CD4-positive, alpha-beta memory T cell (primary cell): ENCODE measurements around the gene RNGTT. TPM values are rescaled to one million over a fixed set of nuclear protein-coding genes. Genes with fewer than 3 reads are reported as not detected.

ENCODE experiments used
- CTCF ChIA-PET: fragments of 350-600 bp; sonication (Branson Sonifier 250); formaldehyde crosslinking; loops from one replicate; lab custom pipeline; 2021; ENCODE audit warnings: inconsistent platforms; ENCODE audit not compliant: partially characterized antibody; lab: Charles Lee
- POLR2A ChIA-PET: fragments of 350-600 bp; sonication (Branson Sonifier 250); formaldehyde crosslinking; loops from one replicate; lab custom pipeline; 2021; ENCODE audit not compliant: partially characterized antibody; lab: Charles Lee
- DNase-seq, 5 donors: peaks; one replicate each; pipeline versions ENCODE4 v3.0.0 to v3.0.0-alpha.2; 2020 to 2022; ENCODE audit warnings: mixed read lengths in 1 of 5
- H3K27ac ChIP-seq: one replicate; pipeline ENCODE4 v1.7.0; 2013; ENCODE audit warnings: low read depth, low read length
- H3K27me3 ChIP-seq: 2 replicates; pipeline ENCODE4 v1.7.0; 2013; ENCODE audit warnings: mild to moderate bottlenecking, low read length, moderate library complexity; ENCODE audit not compliant: insufficient read depth
- H3K36me3 ChIP-seq: 2 replicates; pipeline ENCODE4 v1.7.0; 2013; ENCODE audit warnings: mild to moderate bottlenecking, low read length, moderate library complexity; ENCODE audit not compliant: insufficient read depth
- H3K4me1 ChIP-seq: 2 replicates; pipeline ENCODE4 v1.7.0; 2013; ENCODE audit warnings: mild to moderate bottlenecking, low read length, moderate library complexity; ENCODE audit not compliant: insufficient read depth
- H3K4me3 ChIP-seq, 2 donors: one replicate each; pipeline ENCODE4 v1.7.0; 2013; ENCODE audit warnings: low read length in 2 of 2, mild to moderate bottlenecking in 1 of 2
- H3K9me3 ChIP-seq, 2 donors: one replicate each; pipeline ENCODE4 v1.7.0; 2013; ENCODE audit warnings: low read length in 2 of 2, control low read depth in 1 of 2; ENCODE audit not compliant: control insufficient read depth in 1 of 2
- H3K27ac Mint-ChIP-seq, 7 donors: one replicate each; pipeline ENCODE4 v1.8.0; 2020 to 2021; ENCODE audit warnings: mixed read lengths in 7 of 7, mild to moderate bottlenecking in 6 of 7, inconsistent platforms in 3 of 7, moderate library complexity in 3 of 7
- H3K27me3 Mint-ChIP-seq, 2 donors: one replicate each; pipeline ENCODE4 v1.8.0; 2020 to 2021; ENCODE audit warnings: mixed read lengths in 2 of 2
- H3K36me3 Mint-ChIP-seq, 2 donors: one replicate each; pipeline ENCODE4 v1.8.0; 2020 to 2021; ENCODE audit warnings: mixed read lengths in 2 of 2, inconsistent platforms in 1 of 2, mild to moderate bottlenecking in 1 of 2
- H3K4me1 Mint-ChIP-seq, 4 donors: one replicate each; pipeline ENCODE4 v1.8.0; 2020 to 2021; ENCODE audit warnings: mixed read lengths in 4 of 4, mild to moderate bottlenecking in 1 of 4
- H3K4me3 Mint-ChIP-seq, 8 donors: one replicate each; pipeline ENCODE4 v1.8.0; 2020 to 2021; ENCODE audit warnings: mixed read lengths in 8 of 8, mild to moderate bottlenecking in 7 of 8, moderate library complexity in 6 of 8, inconsistent platforms in 3 of 8
- H3K9me3 Mint-ChIP-seq, 8 donors: one replicate each; pipeline ENCODE4 v1.8.0; 2020 to 2021; ENCODE audit warnings: mixed read lengths in 8 of 8, mild to moderate bottlenecking in 5 of 8, inconsistent platforms in 3 of 8, moderate library complexity in 1 of 8
- intact Hi-C: fragments of 100-400 bp; cut with micrococcal nuclease; formaldehyde crosslinking; loops from one replicate; pipeline ENCODE4 v1.15.1; 2023
- polyA plus RNA-seq, 2 donors: library from polyadenylated mRNA; unstranded; fragments of 300-500 nt; fragmentation: Illumina TruSeq; gene quantifications; one replicate each; pipeline ENCODE4 v1.2.3, GENCODE V29; 2021
- total RNA-seq, 2 experiments: library from RNA; stranded (reverse); gene quantifications; one replicate each; pipeline ENCODE4 v1.2.3, GENCODE V29; 2021

RNGTT gene
- total and polyA plus RNA-seq, 4 experiments from 2014 or later: 17.3 to 21.8 (median 19.1) TPM

DNA sequence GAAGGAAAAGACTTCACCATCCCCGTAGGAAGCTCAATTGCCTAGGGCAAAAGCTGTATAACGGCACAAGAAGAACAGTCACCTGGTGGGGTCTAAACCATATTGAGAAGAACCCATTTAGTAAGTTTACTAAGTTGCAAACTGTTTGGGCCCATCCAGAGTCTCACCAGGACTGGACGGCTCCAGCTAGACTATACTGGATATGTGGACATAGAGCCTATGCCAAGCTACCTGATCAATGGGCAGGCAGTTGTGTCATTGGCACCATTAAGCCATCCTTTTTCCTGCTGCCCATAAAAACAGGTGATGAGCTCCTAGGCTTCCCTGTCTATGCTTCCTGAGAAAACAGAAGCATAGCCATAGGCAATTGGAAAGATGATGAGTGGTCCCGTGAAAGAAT is 293.9 kb downstream of the RNGTT start:
- no peaks in the 10 kb centered on the region for H3K27me3 Mint-ChIP-seq

DNA sequence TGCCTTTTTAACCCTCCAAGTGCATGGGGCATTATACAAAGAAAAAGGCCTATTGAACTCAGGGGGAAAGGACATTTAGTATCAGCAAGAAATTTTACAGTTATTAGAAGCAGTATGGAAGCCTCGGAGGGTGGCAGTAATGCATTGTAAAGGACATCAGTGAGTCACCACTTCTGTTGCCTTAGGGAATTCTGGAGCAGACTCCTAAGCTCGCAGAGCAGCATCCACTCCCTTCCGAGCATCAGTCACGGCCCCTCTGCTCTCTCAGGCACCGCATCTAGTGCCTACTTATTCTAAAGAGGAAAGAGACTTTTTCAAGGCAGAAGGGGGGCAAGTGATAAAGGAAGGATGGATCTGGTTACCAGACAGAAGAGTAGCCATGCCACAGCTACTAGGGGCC is 296.5 kb downstream of the RNGTT start:
- Mint-ChIP-seq H3K27ac (no peak overlapping the region), H3K9me3 (peaks cover 5 to 61% (median 36%) of the 10 kb centered on the region in 8 donors), H3K27me3 (no peaks in the 10 kb centered on the region), H3K4me3 (no peak overlapping the region), H3K4me1 (peaks cover 0 to 8% (median 3%) of the 10 kb centered on the region in 4 donors), H3K36me3 (peaks cover 66 to 85% of the 10 kb centered on the region in 2 donors)
- ChIA-PET POLR2A (no interaction called here), CTCF (no interaction called here)
- Histone ChIP-seq H3K4me3 (no peak overlapping the region), H3K36me3 (no peaks in the 10 kb centered on the region), H3K27me3 (no peaks in the 10 kb centered on the region), H3K27ac (no peak overlapping the region), H3K9me3 (peaks cover 0 to 24% of the 10 kb centered on the region in 2 donors), H3K4me1 (no peaks in the 10 kb centered on the region)
- intact Hi-C loops: no loop called here
- DNase-seq: no peak

More for the DNA sequence above, 293.9 kb downstream of the RNGTT start:
- ChIA-PET POLR2A (no interaction called here), CTCF (no interaction called here)
- H3K4me3 Mint-ChIP-seq: peak overlapping the region in 1 of 8 donors; percentile 27
- H3K9me3 Mint-ChIP-seq: peaks cover 0 to 52% (median 37%) of the 10 kb centered on the region in 8 donors
- Histone ChIP-seq H3K36me3 (no peaks in the 10 kb centered on the region), H3K9me3 (peaks cover 0 to 20% of the 10 kb centered on the region in 2 donors), H3K27ac (no peak overlapping the region), H3K4me3 (no peak overlapping the region), H3K4me1 (no peaks in the 10 kb centered on the region), H3K27me3 (no peaks in the 10 kb centered on the region)
- intact Hi-C loops: no loop called here
- no peak for DNase-seq
- peak overlapping the region in 1 of 7 donors; percentile 4 for H3K27ac Mint-ChIP-seq
- peaks cover 0 to 2% (median 0%) of the 10 kb centered on the region in 4 donors for H3K4me1 Mint-ChIP-seq
- peaks cover 61 to 86% of the 10 kb centered on the region in 2 donors for H3K36me3 Mint-ChIP-seq

DNA sequence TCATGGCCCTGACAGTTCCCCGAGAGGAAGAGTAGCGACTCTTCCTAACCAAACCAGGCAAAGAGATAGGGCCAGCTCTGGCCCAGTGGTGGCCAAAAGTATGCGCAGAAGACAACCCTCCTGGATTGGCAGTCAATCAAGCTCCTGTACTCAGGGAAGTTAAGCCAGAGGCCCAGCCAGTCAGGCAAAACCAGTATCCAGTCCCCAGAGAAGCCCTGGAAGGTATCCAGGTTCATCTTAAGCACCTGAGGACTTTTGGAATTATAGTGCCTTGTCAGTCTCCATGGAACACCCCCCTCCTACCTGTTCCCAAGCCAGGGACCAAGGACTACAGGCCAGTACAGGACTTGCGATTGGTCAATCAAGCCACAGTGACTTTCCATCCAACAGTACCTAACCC is 298.3 kb downstream of the RNGTT start:
- intact Hi-C loops: no loop called here
- Mint-ChIP-seq H3K27ac (no peak overlapping the region), H3K4me3 (no peak overlapping the region), H3K9me3 (peaks cover 5 to 61% (median 35%) of the 10 kb centered on the region in 8 donors), H3K36me3 (peaks cover 61 to 85% of the 10 kb centered on the region in 2 donors), H3K27me3 (no peaks in the 10 kb centered on the region), H3K4me1 (peaks cover 0 to 11% (median 5%) of the 10 kb centered on the region in 4 donors)
- ChIA-PET CTCF (no interaction called here), POLR2A (no interaction called here)
- no peaks in the 10 kb centered on the region for H3K36me3 ChIP-seq
- H3K27ac ChIP-seq: no peak overlapping the region
- no peaks in the 10 kb centered on the region for H3K4me1 ChIP-seq
- no peak overlapping the region for H3K4me3 ChIP-seq
- peaks cover 0 to 12% of the 10 kb centered on the region in 2 donors for H3K9me3 ChIP-seq
- H3K27me3 ChIP-seq: no peaks in the 10 kb centered on the region
- DNase-seq: no peak

DNA sequence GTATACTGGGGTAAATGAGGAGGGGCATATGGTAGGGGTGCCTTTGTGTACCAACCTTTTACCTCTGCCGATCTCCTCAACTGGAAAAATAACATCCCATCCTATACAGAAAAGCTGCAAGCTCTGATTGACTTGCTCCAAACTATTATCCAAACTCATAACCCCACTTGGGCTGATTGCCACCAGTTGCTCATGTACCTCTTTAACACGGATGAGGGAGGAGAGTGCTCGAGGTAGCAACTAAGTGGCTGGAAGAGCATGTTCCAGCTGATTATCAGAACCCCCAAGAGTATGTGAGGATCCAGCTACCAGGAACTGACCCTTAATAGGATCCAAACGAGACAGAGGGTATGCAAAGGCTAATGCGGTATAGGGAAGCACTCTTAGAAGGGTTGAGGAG is 299.6 kb downstream of the RNGTT start:
- intact Hi-C loops: no loop called here
- no peaks in the 10 kb centered on the region for H3K36me3 ChIP-seq
- no peak overlapping the region for H3K4me3 ChIP-seq
- H3K36me3 Mint-ChIP-seq: peaks cover 66 to 89% of the 10 kb centered on the region in 2 donors
- H3K27me3 ChIP-seq: no peaks in the 10 kb centered on the region
- ChIA-PET POLR2A (no interaction called here), CTCF (no interaction called here)
- H3K27ac Mint-ChIP-seq: no peak overlapping the region
- no peak overlapping the region for H3K4me3 Mint-ChIP-seq
- H3K4me1 ChIP-seq: no peaks in the 10 kb centered on the region
- peaks cover 5 to 61% (median 38%) of the 10 kb centered on the region in 8 donors for H3K9me3 Mint-ChIP-seq
- H3K4me1 Mint-ChIP-seq: peaks cover 0 to 13% (median 5%) of the 10 kb centered on the region in 4 donors
- H3K9me3 ChIP-seq: peaks cover 0 to 5% of the 10 kb centered on the region in 2 donors
- H3K27me3 Mint-ChIP-seq: no peaks in the 10 kb centered on the region
- H3K27ac ChIP-seq: no peak overlapping the region
- no peak for DNase-seq

DNA sequence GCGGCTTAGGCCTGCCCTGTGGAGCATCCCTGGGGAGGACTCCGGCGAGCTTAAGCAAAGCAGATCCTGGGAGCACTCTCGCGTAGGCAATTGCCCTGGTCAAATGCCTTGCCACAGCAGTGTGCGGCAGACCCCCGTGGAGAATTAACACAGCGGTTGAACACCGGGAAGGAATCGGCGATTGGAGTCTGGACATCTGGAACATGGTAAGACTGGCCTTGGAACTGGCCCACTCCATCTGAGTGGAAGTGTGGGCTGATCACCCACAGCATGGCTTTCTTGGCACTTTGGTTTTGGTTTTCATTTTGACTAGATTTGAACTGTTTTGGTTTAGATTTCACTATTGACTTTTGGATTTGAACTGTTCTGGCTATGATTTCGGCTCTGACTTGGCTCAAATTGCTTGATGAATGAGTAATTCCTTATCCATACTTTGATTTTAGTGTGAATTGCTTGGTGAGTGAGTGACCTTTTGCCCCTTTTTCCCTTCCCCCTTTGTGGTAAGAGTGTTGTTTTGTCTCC is 300.7 kb downstream of the RNGTT start:
- POLR2A ChIA-PET: no interaction called here
- Histone ChIP-seq H3K27me3 (no peaks in the 10 kb centered on the region), H3K4me1 (no peaks in the 10 kb centered on the region), H3K36me3 (no peaks in the 10 kb centered on the region), H3K27ac (no peak overlapping the region), H3K9me3 (peaks cover 0 to 5% of the 10 kb centered on the region in 2 donors), H3K4me3 (no peak overlapping the region)
- Mint-ChIP-seq H3K27ac (no peak overlapping the region), H3K9me3 (peaks cover 5 to 63% (median 42%) of the 10 kb centered on the region in 8 donors), H3K4me1 (peaks cover 0 to 13% (median 5%) of the 10 kb centered on the region in 4 donors), H3K27me3 (no peaks in the 10 kb centered on the region), H3K36me3 (peaks cover 68 to 91% of the 10 kb centered on the region in 2 donors), H3K4me3 (no peak overlapping the region)
- intact Hi-C loops: no loop called here
- CTCF ChIA-PET: no interaction called here
- DNase-seq: no peak

DNA sequence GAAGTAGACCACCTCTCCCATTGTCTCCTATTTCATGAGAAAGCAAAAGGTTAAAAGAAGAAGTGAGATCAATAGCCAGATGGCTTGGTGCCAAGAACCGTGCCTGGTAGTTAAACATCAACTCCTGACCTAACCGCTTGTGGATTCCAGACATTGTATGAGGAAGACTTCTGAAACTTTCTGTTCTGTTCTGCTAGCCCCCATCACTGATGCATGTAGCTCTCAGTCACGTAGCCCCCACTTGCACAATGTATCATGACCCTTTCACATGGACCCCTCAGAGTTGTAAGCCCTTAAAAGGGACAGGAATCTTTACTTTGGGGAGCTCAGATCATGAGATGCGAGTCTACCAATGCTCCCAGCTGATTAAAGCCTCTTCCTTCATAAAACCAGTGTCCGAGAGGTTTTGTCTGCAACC is 301.2 kb downstream of the RNGTT start:
- H3K27ac ChIP-seq: no peak overlapping the region
- peaks cover 67 to 91% of the 10 kb centered on the region in 2 donors for H3K36me3 Mint-ChIP-seq
- H3K9me3 Mint-ChIP-seq: peaks cover 5 to 68% (median 44%) of the 10 kb centered on the region in 8 donors
- no peak for DNase-seq
- intact Hi-C loops: no loop called here
- no peak overlapping the region for H3K4me3 ChIP-seq
- H3K4me1 ChIP-seq: no peaks in the 10 kb centered on the region
- no peaks in the 10 kb centered on the region for H3K36me3 ChIP-seq
- peak overlapping the region in 1 of 8 donors; percentile 7 for H3K4me3 Mint-ChIP-seq
- peaks cover 0 to 13% (median 5%) of the 10 kb centered on the region in 4 donors for H3K4me1 Mint-ChIP-seq
- no peaks in the 10 kb centered on the region for H3K27me3 ChIP-seq
- no peaks in the 10 kb centered on the region for H3K27me3 Mint-ChIP-seq
- CTCF ChIA-PET: no interaction called here
- H3K27ac Mint-ChIP-seq: no peak overlapping the region
- H3K9me3 ChIP-seq: peaks cover 0 to 5% of the 10 kb centered on the region in 2 donors
- POLR2A ChIA-PET: no interaction called here

DNA sequence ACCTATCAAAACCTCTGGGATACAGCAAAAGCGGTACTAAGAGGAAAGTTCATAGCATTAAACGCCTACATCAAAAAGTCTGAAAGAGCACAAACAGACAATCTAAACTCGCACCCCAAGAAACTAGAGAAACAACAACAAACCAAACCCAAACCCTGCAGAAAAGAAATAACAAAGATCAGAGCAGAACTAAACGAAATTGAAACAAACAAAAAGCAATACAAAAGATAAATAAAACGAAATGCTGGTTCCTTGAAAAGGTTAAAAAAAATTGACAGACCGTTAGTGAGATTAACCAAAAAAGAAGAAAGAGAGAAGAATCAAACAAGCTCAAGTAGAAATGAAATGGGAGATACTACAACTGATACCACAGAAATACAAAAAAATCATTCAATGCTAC is 302.3 kb downstream of the RNGTT start:
- no peak for DNase-seq
- H3K27me3 ChIP-seq: no peaks in the 10 kb centered on the region
- intact Hi-C loops: no loop called here
- H3K27ac ChIP-seq: no peak overlapping the region
- no peaks in the 10 kb centered on the region for H3K27me3 Mint-ChIP-seq
- peaks cover 0 to 5% of the 10 kb centered on the region in 2 donors for H3K9me3 ChIP-seq
- H3K4me3 Mint-ChIP-seq: peak overlapping the region in 1 of 8 donors; percentile 22
- H3K4me3 ChIP-seq: no peak overlapping the region
- H3K27ac Mint-ChIP-seq: no peak overlapping the region
- H3K36me3 ChIP-seq: no peaks in the 10 kb centered on the region
- H3K9me3 Mint-ChIP-seq: peaks cover 5 to 72% (median 46%) of the 10 kb centered on the region in 8 donors
- POLR2A ChIA-PET: no interaction called here
- H3K4me1 ChIP-seq: no peaks in the 10 kb centered on the region
- peaks cover 0 to 13% (median 5%) of the 10 kb centered on the region in 4 donors for H3K4me1 Mint-ChIP-seq
- CTCF ChIA-PET: no interaction called here
- H3K36me3 Mint-ChIP-seq: peaks cover 61 to 90% of the 10 kb centered on the region in 2 donors
